ENCODE measurements around the gene MGRN1.

Gene MGRN1

DNA sequence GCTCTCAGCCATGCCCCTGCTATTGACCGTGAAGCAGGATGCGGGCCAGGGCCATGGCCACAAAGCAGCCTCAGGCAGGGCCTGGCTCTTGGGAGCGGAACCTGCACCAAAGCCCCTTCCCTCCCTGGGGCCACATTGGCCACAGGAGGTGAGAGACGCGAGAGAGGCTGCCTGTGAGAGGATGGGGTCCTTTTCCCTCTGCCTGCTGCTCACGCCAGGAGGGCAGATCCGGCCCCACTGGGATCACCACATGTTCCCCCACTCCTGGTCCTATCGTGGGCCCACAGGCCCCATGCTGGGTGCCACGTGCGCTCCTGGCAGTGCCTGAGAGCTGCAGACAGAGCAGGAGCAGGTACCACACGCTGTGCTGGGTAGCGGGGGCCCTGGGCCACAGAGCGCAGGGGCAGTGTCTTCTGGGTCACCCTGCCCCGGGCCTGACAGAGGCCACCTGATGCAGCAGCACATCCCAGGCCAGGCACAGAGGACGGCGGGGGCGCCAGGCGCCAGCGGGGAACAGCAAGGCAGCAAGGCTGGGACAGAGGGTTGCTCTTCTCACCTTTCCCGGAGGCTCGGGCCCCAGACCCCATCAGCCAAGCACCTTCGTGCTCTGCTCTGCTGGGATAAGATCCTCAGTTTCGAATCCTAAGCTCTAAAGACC is 59.6 kb downstream of the MGRN1 start:
- no peaks in the 10 kb centered on the region for H3K9me3 ChIP-seq
- H3K4me3 ChIP-seq (ENCODE audit: low read depth, low read length): no peak overlapping the region
- TF ChIP-seq, protein P1, sequence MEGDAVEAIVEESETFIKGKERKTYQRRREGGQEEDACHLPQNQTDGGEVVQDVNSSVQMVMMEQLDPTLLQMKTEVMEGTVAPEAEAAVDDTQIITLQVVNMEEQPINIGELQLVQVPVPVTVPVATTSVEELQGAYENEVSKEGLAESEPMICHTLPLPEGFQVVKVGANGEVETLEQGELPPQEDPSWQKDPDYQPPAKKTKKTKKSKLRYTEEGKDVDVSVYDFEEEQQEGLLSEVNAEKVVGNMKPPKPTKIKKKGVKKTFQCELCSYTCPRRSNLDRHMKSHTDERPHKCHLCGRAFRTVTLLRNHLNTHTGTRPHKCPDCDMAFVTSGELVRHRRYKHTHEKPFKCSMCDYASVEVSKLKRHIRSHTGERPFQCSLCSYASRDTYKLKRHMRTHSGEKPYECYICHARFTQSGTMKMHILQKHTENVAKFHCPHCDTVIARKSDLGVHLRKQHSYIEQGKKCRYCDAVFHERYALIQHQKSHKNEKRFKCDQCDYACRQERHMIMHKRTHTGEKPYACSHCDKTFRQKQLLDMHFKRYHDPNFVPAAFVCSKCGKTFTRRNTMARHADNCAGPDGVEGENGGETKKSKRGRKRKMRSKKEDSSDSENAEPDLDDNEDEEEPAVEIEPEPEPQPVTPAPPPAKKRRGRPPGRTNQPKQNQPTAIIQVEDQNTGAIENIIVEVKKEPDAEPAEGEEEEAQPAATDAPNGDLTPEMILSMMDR (IDR thresholded peaks at IDR 0.05; ENCODE audit: low read depth, low read length): no peak
- peaks cover 29% of the 10 kb centered on the region for H3K36me3 ChIP-seq
- DNase-seq: no peak
- peaks cover 15% of the 10 kb centered on the region for H3K4me1 ChIP-seq
- no peaks in the 10 kb centered on the region for H3K27me3 ChIP-seq

DNA sequence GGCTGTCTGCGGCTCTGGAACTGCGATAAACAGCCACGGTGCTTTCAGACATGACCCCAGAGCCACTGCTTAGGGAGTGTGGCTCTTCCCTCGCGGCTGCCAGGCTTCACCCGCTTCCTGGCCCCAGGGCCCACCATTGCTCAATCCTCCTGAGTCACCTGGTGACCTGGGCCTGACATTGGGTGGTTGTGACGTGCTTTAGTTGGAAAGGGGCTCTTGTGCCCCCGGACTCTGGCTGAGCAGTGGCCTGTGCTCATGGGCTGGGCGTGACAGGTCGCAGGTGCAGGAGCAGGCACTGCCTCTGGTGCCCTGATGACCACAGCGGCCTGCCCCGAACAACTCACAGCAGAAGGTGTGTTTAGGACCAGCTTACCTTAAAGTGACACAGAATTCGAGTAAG is 60.1 kb downstream of the MGRN1 start:
- Histone ChIP-seq H3K27me3 (no peaks in the 10 kb centered on the region), H3K4me3 (ENCODE audit: low read depth, low read length) (no peak overlapping the region), H3K4me1 (peaks cover 11% of the 10 kb centered on the region), H3K36me3 (peaks cover 29% of the 10 kb centered on the region), H3K9me3 (no peaks in the 10 kb centered on the region)
- TF ChIP-seq, protein P1 (IDR thresholded peaks at IDR 0.05; ENCODE audit: low read depth, low read length): no peak
- DNase-seq: no peak

DNA sequence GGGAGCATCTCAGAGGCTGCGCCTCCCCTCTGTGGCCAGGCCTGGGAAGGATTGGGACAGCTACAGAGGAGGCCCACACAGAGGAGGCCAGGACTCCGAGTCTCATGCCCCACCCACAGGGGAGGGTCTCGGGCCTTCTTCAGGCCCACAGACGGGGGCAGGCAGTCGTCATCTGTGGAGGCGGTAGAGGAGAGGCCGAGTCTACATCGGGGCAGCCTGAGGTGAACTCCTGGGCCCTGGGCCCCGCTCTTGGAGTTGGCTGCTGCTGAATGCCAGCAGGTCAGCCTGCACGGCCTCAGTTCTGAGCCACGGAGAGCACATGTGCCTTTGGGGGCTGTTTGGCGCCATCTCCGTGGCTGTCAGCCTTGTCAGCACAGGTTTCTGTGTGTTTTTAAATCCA is 60.7 kb downstream of the MGRN1 start:
- peaks cover 6% of the 10 kb centered on the region for H3K4me1 ChIP-seq
- no peak for DNase-seq
- H3K4me3 ChIP-seq (ENCODE audit: low read depth, low read length): no peak overlapping the region

DNA sequence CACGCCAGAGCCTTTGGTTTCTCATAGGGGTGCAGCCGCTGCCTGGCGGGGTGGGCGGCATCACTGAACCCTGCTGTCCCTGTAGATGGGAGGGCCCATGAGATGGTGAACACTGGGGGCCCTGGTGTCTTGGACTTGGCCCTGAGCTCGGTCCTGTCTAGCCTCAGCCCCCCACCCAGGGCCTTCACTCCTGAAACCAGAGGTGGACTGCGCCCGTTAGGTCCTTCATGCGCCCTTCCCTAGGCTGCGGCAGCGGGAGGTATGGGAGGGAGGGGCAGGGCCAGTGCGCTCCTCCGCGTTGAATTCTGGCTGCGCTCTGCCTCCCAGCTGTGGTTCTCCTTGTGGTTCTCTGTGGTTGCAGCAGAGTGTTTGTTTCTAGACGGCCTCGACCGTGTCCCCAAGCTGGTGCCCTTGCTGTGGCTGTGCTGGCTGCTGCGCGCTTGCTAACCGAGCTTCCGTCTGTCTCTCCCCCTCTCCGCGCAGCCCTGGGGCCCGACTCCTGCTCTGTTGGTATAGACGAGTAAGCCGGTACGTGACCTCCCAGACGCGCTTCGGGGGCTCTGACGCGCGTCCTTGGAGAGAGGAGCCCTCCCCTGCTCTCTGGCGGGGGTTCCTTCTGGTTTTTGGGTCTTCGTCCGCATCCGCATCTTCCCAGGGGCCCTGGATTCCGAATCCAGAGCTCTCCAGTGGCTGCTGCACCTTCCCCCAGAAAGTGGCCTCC is 61.3 kb downstream of the MGRN1 start:
- H3K27me3 ChIP-seq: no peaks in the 10 kb centered on the region
- peaks cover 4% of the 10 kb centered on the region; the same call in 1 of the 2 replicates for H3K4me1 ChIP-seq
- no peaks in the 10 kb centered on the region for H3K9me3 ChIP-seq
- H3K4me3 ChIP-seq (ENCODE audit: low read depth, low read length): no peak overlapping the region
- TF ChIP-seq, protein P1 (IDR thresholded peaks at IDR 0.05; ENCODE audit: low read depth, low read length): no peak
- H3K36me3 ChIP-seq: peaks cover 29% of the 10 kb centered on the region
- no peak for DNase-seq

More for the DNA sequence above, 60.7 kb downstream of the MGRN1 start:
- Histone ChIP-seq H3K9me3 (no peaks in the 10 kb centered on the region), H3K27me3 (no peaks in the 10 kb centered on the region), H3K36me3 (peaks cover 29% of the 10 kb centered on the region)
- TF ChIP-seq, protein P1 (IDR thresholded peaks at IDR 0.05; ENCODE audit: low read depth, low read length): no peak

DNA sequence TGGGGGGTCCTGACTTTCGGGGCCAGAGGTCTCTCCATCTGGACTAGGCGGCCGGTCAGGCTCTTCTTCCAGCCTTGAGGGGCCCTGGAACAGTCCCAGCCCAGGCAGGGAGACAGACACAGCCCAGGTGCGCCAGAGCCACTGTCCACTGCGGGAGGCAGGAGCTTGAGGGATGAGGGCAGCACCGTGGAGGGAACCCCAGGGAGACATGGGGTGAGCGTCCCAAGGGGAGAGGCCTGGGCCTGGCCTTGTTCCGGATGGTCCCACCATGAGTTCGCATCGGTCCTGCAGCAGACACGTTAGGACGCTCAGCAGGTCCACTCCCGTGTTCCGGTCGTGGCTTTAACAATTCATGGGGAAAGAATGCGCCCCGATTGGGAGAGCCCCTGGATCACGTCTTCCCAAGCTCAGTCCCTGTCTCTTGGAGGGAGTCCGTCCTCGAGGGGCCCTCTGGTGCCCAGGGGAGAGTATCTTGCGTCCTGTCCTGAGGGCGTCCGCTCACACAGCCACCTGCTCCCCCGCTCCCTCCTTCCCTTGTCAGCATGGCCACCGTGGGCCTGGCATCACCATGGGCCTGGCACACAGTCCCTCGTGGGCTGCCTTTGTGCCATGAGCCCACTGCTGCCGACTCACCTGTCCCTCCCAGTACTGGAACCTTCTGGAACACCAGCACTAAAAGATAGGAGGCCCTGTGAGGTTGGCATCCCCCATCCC is 62.0 kb downstream of the MGRN1 start:
- Histone ChIP-seq H3K27me3 (no peaks in the 10 kb centered on the region), H3K4me1 (peaks cover 4% of the 10 kb centered on the region; the same call in 1 of the 2 replicates), H3K36me3 (peaks cover 26% of the 10 kb centered on the region), H3K9me3 (no peaks in the 10 kb centered on the region), H3K4me3 (ENCODE audit: low read depth, low read length) (no peak overlapping the region)
- no peak for DNase-seq
- TF ChIP-seq, protein P1 (IDR thresholded peaks at IDR 0.05; ENCODE audit: low read depth, low read length): no peak

Measured in BE2C (cell line).